Measurements from ENCODE around the gene SEMA4D.

DNA sequence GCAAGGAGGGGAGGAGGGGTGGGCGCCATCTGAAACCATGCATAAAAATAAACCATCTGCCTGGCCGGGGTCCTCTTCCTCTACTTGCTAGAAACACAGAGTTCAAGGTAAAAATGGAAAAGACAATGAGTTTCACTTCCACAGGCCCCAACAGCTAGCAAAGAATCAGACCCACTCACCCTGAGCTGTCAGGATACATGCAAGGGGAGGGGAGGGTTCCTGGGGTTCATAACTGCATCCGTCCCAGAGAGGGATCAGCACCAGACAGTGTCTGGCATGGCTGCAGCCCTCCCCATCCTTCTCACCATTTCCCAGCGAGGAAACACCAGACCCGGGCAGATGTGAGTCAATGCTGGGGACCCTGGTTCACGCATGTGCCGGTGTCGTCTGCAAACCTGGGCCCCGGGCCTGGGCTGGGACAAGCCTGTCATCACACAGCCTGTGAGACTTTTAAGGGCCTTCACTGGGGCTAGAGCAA lies 55.4 kb downstream of the SEMA4D start:
- TF ChIP-seq, protein P1, sequence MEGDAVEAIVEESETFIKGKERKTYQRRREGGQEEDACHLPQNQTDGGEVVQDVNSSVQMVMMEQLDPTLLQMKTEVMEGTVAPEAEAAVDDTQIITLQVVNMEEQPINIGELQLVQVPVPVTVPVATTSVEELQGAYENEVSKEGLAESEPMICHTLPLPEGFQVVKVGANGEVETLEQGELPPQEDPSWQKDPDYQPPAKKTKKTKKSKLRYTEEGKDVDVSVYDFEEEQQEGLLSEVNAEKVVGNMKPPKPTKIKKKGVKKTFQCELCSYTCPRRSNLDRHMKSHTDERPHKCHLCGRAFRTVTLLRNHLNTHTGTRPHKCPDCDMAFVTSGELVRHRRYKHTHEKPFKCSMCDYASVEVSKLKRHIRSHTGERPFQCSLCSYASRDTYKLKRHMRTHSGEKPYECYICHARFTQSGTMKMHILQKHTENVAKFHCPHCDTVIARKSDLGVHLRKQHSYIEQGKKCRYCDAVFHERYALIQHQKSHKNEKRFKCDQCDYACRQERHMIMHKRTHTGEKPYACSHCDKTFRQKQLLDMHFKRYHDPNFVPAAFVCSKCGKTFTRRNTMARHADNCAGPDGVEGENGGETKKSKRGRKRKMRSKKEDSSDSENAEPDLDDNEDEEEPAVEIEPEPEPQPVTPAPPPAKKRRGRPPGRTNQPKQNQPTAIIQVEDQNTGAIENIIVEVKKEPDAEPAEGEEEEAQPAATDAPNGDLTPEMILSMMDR (IDR thresholded peaks at IDR 0.05; ENCODE audit: poor library complexity): no peak
- TF ChIP-seq EZH2 (IDR thresholded peaks at IDR 0.05; ENCODE audit: borderline replicate concordance): no peak
